Measurements from ENCODE around the gene CCDC141.

- TF ChIP-seq CTCF (IDR thresholded peaks at IDR 0.05) (no peak), FOSL2 (IDR thresholded peaks at IDR 0.05) (no peak), FOSL2 (CRISPR knock-in tag; IDR thresholded peaks at IDR 0.05) (no peak), RFX5 (IDR thresholded peaks at IDR 0.05) (no peak), HOXB13 (CRISPR knock-in tag; IDR thresholded peaks at IDR 0.05; ENCODE audit: low read depth) (no peak), RCOR1 (IDR thresholded peaks at IDR 0.05; ENCODE audit: low read depth, low read length) (no peak), MAX (IDR thresholded peaks at IDR 0.05) (no peak), BCL3 (IDR thresholded peaks at IDR 0.05) (no peak), POLR2A (IDR thresholded peaks at IDR 0.05; ENCODE audit: low read length) (no peak)
Measured at GRCh38 chr2:178845566-178846457, 204.1 kb downstream of the CCDC141 start.

All from A549 (cell line).